CD1c-positive myeloid dendritic cell (primary cell): ENCODE data around the gene INF2.
"Not testable (repeated sequence)": the region's sequence is repeated elsewhere in the genome, so short reads cannot be mapped to it uniquely, and the experiment has no call there.

Experiments
- DNase-seq: peaks from one replicate; pipeline ENCODE4 v3.0.0-alpha.2; 2016; ENCODE audit errors: extremely low spot score

The INF2 gene

DNA sequence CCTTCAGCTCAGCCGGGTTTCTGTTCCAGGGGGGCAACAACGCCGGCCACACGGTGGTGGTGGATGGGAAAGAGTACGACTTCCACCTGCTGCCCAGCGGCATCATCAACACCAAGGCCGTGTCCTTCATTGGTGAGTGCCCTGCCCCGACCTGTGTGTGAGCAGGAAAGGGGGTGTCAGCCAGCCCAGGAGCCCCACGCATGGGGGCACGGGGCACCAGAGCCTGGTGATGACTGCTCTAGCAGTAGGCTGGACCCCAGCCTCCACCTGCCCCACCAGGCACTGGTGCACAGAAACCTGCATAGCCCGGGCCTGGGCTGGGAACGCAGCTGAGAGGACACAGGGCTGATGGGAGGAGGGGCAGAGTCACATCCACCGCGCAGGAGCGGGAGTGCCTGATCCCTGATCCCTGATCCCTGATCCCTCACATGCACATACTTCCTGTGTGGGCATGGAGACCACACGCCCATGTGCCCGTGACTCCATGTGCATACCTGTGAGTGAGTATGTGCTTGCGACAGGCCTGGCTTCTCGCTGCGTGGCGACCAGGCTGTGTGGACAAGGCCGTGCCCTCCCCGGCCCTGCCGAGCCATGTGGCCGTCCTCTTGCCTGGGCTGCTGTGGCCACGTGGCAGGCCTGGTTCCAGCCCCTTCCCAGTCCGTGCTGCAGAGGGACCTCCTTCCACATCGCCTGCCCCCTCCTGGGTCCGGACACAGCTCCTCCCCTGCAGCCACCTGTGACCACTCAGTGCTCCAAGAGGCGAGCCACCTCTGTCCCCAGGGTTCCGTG, 45.8 kb downstream of the INF2 start:
- no peak for DNase-seq

GRCh38 chr14:104735830-104736642, 46.6 kb downstream of the INF2 start:
- DNase-seq: peak; percentile 29

- no peak for DNase-seq
Measured at GRCh38 chr14:104738375-104739019, 49.1 kb downstream of the INF2 start.

DNA sequence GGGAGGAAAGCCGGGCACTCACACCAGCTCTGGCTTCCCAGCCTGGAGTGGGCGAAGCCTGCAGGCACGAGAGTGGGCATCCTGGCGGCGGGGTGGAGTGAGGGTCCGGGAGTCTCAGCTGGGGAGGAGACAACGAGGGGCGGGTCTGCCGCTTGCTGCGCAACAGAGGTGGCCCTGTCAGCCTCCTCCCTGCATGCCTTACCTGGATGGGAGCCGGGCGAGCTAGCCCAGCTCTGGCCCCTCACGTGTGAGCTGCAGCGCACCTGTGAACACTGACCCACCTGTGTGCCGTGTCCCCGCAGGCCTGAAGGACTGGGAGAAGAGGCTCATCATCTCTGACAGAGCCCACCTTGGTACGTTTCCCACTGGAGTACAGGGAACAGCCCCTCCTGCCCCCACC, 49.6 kb downstream of the INF2 start:
- no peak for DNase-seq

DNA sequence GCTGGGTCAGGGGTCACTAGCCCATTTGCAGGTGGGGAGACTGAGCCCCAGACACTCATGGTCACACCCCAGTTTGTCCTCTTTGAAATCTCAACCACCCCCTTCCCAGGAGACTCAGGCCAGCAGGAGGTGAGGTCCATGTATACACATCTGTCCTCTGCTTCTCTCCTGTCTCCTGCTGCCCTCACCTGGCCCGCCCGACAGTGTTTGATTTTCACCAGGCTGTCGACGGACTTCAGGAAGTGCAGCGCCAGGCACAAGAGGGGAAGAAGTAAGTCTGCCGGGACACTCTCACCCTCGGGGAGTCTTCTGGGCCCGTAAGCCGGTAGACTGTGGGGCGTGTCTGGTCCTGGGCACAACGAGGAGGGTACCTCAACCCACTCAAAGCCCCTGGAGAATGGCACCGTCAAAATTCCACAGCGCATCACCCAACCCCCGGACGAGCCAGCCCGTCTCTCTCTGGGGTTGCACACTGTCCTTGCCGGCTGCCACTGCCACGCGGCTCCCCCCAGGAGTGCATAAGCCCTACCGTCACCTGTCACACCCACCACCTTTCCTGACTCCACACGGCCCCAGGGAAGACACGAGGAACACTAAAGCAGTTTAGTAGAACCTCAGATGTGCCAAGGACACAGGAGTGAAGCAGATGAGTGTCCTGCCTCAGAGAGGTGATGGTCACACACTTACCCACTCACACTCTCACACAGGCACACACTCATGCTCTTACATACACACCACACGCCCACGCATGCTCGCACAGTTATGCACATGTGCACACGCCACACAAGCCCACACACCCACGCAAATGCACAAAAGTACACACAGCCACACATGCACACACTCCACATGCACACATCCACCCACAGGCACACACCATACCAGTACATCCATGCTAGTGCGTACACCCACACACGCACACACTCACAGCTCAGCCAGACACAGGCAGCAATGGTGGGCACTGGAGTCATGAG, 50.4 kb downstream of the INF2 start:
- DNase-seq: no peak

DNA sequence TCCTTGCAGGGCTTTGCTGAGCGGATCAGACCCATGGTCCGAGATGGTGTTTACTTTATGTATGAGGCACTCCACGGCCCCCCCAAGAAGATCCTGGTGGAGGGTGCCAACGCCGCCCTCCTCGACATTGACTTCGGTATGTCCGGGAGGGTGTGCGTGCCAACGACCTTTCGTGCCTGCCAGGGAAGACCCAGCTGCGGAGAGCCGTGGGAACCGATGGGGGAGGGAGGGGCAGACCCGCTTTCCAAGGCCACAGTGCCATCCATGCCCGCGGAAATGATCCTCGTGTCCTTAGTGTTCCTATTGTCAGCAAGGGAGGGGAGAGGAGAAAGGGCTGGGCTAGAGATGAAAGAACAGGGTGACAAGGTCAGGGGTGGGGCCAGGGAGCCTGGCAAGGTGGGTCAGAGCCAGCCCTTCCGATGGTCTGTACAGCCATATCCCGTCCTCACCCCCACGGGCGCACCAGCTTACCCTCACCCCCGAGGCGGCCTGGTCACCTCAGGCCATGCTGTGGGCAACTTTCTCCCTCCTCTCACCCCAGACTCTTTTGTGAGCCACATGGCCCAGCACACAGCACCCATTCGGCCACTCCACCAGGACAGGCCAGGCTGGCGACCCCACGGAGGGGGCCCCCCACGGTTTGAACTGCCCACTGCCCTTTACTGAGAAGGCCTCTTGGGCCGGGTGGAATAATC, 51.8 kb downstream of the INF2 start:
- no peak for DNase-seq

DNA sequence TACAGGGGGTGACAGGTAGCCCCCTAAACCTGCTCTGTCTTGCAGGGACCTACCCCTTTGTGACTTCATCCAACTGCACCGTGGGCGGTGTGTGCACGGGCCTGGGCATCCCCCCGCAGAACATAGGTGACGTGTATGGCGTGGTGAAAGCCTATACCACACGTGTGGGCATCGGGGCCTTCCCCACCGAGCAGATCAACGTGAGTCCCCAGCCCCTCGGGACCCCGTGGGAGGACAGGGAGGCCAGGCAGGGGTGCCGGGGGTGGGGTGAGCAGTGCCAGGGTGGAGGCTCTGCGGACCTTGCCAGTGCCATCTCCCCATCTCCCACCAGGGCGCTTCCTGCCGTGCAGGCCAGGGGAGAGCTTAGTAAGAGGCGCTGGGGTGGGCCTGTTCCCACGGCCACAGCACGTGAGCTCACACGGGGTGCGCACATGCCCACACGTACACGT, 52.4 kb downstream of the INF2 start:
- no peak for DNase-seq

DNA sequence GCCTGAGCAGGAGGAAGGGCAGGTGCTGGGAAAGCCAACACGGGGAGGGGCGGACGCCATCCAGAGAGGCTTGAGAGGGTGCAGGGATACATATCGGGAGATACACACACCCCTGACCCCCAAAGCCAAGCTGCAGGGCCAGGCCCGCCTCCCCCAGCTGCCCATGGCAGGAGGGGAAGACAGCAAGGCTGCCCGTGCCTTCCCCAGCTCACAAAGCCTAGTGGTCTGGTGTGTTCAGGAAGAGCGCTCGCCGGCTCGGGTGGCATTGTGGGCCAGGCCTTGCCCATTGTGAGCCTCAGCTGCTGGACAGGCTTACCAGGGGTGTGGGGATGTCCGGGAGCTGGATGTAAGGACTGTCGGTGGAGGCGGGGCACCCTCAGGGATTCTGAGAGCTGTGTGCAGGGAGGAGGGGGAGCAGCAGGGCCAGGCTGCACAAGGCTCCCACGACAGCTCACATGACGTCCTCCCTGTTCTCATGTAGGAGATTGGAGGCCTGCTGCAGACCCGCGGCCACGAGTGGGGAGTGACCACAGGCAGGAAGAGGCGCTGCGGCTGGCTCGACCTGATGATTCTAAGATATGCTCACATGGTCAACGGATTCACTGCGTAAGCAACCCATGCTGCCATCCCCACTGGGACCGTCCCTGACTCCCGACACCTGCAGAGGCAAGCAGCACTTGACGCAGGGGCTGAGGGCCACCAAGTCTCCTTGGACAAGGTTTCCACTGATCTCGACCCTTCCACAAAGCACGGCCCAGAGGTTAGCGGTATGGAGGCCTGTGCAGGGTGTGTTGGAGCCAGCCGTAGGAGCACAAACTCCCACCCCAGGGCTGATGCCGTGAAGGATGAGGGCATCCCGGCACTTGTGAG, 53.4 kb downstream of the INF2 start:
- DNase-seq: no peak

DNA sequence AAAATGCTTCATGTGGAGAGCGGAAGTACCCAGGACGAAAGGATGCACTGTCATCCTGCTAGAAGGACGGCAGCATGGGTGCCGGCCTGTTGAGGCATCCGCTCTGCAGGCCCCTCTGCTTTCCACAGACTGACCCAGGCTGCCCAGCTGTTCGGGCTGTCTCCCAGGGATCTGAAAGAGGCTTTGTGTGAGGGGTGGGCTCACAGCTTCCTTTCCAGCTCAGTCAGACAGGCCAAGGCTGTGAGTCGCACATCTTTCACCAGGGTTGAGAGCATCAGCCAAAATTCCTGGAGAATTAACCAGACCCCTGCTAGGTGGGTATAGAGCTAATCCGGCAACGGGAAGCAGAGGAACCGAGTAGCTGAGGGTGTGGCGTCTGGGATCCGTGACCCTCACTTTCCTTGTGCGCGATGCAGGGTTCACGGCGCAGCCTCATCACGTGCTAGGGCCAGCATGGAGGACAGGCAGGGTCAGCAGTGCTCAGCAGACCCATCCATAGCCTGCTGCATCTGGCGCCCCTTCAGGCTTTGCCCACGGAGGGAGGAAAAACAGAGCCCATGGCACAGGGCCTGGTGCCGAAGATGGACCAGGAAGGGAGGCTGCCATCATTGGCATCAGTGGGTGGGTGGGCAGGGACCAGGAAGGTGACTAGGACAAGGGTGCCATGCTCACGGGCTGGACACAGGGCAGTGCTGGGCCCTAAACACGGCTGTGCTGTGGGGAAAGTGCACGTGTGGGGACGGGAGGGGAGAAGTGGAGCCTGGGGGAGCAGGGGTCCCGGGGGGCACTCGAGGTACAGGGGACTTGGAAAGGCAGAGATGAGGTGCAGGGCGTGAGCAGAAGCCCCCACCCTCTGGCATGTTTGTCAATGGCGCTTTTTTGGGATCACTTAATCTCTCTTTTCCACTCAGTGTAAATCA, 54.3 kb downstream of the INF2 start:
- no peak for DNase-seq

- no peak for DNase-seq
Measured at GRCh38 chr14:104744484-104744883, 55.1 kb downstream of the INF2 start.

DNA sequence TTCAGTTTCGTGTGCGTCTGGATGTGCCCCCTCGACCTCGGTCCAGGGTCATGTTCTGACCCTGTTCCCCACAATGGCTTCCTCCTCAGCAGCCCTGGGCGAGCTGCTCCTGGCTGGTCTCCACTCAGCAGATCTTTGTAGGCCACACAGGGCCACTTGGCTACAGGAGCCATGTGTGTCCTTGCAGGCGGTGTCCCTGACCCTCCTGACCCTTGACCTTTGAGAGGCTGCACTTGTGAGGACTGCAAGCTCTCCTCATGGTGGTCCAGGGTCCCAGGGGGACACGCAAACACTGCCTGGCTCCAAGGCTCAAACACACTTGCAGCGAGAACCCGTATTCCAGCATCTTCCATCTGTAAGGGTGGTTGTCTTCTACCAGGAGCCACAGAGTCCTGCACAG, 56.0 kb downstream of the INF2 start:
- DNase-seq: no peak

- no peak for DNase-seq
Measured at GRCh38 chr14:104746071-104746545, 56.7 kb downstream of the INF2 start.

DNA sequence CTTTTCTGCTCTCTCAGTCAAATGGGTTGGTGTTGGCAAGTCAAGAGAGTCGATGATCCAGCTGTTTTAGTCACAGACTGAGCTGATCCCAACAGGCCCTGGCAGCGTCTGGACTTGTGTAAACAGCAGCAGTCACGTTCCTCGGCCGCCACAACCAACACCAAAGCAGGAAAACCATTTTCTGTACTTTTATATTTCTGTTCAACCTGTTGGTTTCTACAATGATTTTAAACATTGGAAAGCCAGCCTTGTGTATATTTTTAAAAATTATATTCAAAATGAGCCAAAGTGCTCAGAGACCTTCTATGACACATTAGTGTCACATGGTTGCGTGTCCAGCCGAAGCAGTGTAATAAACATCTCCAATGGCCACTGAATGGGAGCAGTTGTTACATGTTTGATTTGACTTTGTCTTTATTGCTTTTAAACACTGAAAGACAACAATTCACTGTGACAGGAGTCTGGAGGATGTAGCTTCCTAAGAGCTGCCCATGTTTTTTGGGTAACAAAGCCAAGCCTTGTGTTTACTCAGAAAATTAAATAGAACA, 57.6 kb downstream of the INF2 start:
- no peak for DNase-seq

DNA sequence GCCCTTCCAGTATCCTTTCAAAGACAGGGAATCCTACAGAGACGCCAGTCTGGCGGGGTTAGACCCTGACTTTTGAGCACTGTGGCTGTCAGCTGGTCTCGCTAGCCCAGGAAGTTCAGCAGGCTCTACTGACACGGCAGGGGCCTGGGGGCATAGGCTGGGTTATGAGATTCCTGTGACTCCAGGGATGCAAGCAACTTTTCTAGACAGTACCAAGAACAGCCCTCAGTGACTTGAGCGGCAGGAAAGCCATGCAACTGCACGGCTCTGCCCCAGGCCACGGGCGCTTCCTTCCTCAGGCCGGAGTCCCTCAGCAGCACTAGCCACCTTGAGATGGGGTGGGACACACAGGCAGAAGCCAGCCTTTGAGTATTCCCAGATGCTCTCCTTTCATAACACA, 58.5 kb downstream of the INF2 start:
- DNase-seq: no peak

GRCh38 chr14:104749111-104749649, 59.8 kb downstream of the INF2 start:
- DNase-seq: no peak

DNA sequence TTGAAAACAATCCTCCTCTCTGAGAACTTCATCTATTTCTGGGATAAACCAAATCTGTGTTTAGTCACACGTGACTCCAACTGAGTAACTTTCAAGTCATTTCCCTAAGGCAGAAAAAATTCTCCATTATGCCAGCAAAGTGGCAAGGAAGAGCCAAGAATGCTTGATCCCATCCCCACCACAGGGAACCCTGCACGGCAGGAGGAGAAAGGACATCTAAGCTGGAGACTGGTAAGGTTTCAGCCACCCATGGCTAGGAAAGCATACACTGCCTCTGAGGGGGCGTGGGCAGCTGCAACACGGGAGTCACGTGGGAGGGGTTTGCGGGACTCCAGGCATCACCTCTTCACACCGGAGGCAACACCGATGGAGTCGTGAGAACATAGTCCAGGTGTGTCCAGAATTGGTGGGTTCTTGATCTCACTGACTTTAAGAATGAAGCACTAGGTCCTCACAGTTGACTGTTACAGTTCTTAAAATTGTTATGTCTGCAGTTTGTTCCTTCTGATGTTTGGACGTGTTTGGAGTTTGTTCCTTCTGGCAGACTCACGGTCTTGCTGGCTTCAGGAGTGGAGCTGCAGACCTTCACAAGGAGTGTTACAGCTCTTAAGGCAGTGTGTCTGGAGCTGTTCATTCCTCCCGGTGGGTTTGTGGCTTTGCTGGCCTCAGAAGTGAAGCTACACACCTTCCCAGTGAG, 60.8 kb downstream of the INF2 start:
- no peak for DNase-seq

GRCh38 chr14:104750753-104751057, 61.3 kb downstream of the INF2 start:
- DNase-seq: not testable (repeated sequence)
